Measurements from ENCODE around the gene CAMTA2. TPM values are rescaled to one million over a fixed set of nuclear protein-coding genes. Genes with fewer than 3 reads are reported as not detected.

Gene CAMTA2
- total RNA-seq, 1 donor from 2014 or later, result 0.34 TPM

DNA sequence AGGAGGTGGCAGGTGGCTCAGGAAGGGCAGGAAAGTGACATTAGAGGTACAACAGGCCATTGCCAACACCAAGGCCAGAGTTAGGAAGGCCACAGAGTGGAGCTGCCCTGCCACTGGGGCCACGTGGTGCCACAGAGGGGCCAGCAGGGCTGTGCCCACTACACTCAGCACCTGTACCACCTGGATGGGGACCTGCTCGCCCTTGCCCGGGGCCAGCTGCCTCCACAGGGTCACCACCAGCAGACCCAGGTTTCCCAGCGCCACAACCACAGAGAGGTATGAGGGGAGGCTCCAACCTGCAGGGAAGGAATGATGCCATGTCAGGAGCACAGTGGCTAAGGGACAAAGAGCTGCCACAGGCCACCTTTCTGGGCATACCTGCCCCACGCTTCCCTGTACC lies 46.6 kb upstream of the CAMTA2 start:
- Mint-ChIP-seq H3K27ac (no peak overlapping the region), H3K4me1 (peaks cover 3% of the 10 kb centered on the region), H3K36me3 (no peaks in the 10 kb centered on the region), H3K9me3 (no peaks in the 10 kb centered on the region), H3K27me3 (ENCODE audit: insufficient read depth, low read depth) (peaks cover 31% of the 10 kb centered on the region), H3K4me3 (no peak overlapping the region)
- Histone ChIP-seq H3K4me3 (no peak overlapping the region), H3K27me3 (peaks cover 58% of the 10 kb centered on the region), H3K27ac (no peak overlapping the region), H4K20me1 (ENCODE audit: low read depth) (no peaks in the 10 kb centered on the region), H3K4me1 (no peaks in the 10 kb centered on the region), H3K4me2 (no peak overlapping the region), H2AFZ (replicated peaks) (no peak overlapping the region), H3K9me3 (ENCODE audit: low read depth) (no peaks in the 10 kb centered on the region), H3K79me2 (ENCODE audit: low read depth) (no peaks in the 10 kb centered on the region), H3K36me3 (no peaks in the 10 kb centered on the region), H3F3A (ENCODE audit: low read depth) (no peaks in the 10 kb centered on the region), H3K9ac (no peak overlapping the region)
- no peak for DNase-seq (ENCODE audit: low spot score)
- TF ChIP-seq EZH2phosphoT487 (IDR thresholded peaks at IDR 0.05) (no peak), EZH2 (IDR thresholded peaks at IDR 0.05) (no peak)
- TF ChIP-seq, protein P1, sequence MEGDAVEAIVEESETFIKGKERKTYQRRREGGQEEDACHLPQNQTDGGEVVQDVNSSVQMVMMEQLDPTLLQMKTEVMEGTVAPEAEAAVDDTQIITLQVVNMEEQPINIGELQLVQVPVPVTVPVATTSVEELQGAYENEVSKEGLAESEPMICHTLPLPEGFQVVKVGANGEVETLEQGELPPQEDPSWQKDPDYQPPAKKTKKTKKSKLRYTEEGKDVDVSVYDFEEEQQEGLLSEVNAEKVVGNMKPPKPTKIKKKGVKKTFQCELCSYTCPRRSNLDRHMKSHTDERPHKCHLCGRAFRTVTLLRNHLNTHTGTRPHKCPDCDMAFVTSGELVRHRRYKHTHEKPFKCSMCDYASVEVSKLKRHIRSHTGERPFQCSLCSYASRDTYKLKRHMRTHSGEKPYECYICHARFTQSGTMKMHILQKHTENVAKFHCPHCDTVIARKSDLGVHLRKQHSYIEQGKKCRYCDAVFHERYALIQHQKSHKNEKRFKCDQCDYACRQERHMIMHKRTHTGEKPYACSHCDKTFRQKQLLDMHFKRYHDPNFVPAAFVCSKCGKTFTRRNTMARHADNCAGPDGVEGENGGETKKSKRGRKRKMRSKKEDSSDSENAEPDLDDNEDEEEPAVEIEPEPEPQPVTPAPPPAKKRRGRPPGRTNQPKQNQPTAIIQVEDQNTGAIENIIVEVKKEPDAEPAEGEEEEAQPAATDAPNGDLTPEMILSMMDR (IDR thresholded peaks at IDR 0.05), result no peak

DNA sequence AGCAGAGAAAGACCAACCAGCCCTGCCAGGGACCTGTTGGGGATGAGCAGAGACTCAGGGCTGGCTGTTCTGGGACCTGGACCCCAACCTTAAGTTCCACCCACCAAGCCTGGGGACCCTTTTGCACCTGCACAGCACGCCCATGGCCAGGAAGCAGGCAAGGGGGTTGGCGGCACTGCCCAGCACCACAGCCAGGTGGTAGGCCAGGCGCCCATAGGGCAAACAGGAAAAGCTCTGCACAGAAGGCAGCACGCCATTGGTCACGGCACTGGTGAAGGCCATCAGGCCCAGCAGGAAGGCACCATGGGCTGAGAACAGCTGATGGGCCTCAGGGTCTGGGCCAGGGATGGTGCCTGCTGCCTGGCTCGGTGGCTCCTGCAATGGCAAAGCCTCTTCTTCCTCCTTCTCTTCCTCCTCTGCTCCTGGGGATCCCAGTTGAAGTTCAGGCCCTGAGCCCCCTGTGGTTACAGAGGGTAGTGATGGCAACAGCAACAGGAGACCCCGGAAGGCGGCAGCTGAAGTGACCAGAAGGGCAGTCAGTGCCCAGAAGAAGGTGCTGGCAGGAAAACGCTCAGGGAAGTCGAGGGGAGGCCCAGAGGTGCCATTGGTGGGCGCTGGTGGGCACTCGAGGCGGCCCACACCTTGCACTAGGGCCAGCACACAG lies 46.0 kb upstream of the CAMTA2 start:
- H3K79me2 ChIP-seq (ENCODE audit: low read depth), result no peaks in the 10 kb centered on the region
- H3K9me3 Mint-ChIP-seq, result no peaks in the 10 kb centered on the region
- H3K4me2 ChIP-seq, result no peak overlapping the region
- H4K20me1 ChIP-seq (ENCODE audit: low read depth), result no peaks in the 10 kb centered on the region
- H3K4me1 Mint-ChIP-seq, result peaks cover 3% of the 10 kb centered on the region
- no peak overlapping the region for H3K4me3 ChIP-seq
- no peaks in the 10 kb centered on the region for H3K36me3 Mint-ChIP-seq
- DNase-seq (ENCODE audit: low spot score), result no peak
- TF ChIP-seq, protein P1 (IDR thresholded peaks at IDR 0.05), result no peak
- TF ChIP-seq EZH2phosphoT487 (IDR thresholded peaks at IDR 0.05), result no peak
- TF ChIP-seq EZH2 (IDR thresholded peaks at IDR 0.05), result no peak
- no peak overlapping the region for H3K9ac ChIP-seq
- no peak overlapping the region for H3K4me3 Mint-ChIP-seq
- peaks cover 31% of the 10 kb centered on the region for H3K27me3 Mint-ChIP-seq (ENCODE audit: insufficient read depth, low read depth)
- no peaks in the 10 kb centered on the region for H3K9me3 ChIP-seq (ENCODE audit: low read depth)
- no peak overlapping the region for H3K27ac ChIP-seq
- no peaks in the 10 kb centered on the region for H3K36me3 ChIP-seq
- H3K27me3 ChIP-seq, result peaks cover 58% of the 10 kb centered on the region
- no peak overlapping the region for H3K27ac Mint-ChIP-seq
- no peak overlapping the region for H2AFZ ChIP-seq (replicated peaks)
- H3K4me1 ChIP-seq, result no peaks in the 10 kb centered on the region
- no peaks in the 10 kb centered on the region for H3F3A ChIP-seq (ENCODE audit: low read depth)

DNA sequence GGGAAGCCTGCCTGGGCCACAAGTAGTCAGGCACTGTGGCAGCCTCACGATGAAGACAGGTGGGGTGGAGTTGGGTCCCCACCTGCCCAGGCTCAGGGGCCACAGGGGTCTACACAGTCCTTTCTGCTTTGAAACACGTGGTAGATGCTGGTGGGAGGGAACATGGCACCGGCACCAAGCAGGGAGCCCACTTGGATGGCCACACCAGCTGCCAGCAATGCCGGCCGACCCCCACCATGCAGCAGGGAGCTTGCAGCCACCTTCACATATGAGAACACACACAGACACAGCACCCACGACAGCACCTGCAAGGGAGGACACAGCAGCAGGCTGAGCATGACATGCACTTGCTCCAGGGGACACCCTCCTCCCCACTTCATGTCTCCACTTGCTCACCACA lies 45.4 kb upstream of the CAMTA2 start:
- H3K4me3 Mint-ChIP-seq, result no peak overlapping the region
- H3K4me1 Mint-ChIP-seq, result peaks cover 3% of the 10 kb centered on the region
- no peaks in the 10 kb centered on the region for H3K4me1 ChIP-seq
- no peaks in the 10 kb centered on the region for H3K9me3 ChIP-seq (ENCODE audit: low read depth)
- H4K20me1 ChIP-seq (ENCODE audit: low read depth), result no peaks in the 10 kb centered on the region
- no peak overlapping the region for H2AFZ ChIP-seq (replicated peaks)
- H3F3A ChIP-seq (ENCODE audit: low read depth), result no peaks in the 10 kb centered on the region
- H3K27me3 Mint-ChIP-seq (ENCODE audit: insufficient read depth, low read depth), result peaks cover 31% of the 10 kb centered on the region
- H3K4me3 ChIP-seq, result no peak overlapping the region
- no peaks in the 10 kb centered on the region for H3K79me2 ChIP-seq (ENCODE audit: low read depth)
- no peak overlapping the region for H3K27ac Mint-ChIP-seq
- no peak overlapping the region for H3K9ac ChIP-seq
- TF ChIP-seq EZH2phosphoT487 (IDR thresholded peaks at IDR 0.05) (no peak), EZH2 (IDR thresholded peaks at IDR 0.05) (no peak)
- TF ChIP-seq, protein P1 (IDR thresholded peaks at IDR 0.05), result no peak
- no peaks in the 10 kb centered on the region for H3K36me3 ChIP-seq
- no peaks in the 10 kb centered on the region for H3K9me3 Mint-ChIP-seq
- H3K36me3 Mint-ChIP-seq, result no peaks in the 10 kb centered on the region
- H3K27ac ChIP-seq, result no peak overlapping the region
- no peak overlapping the region for H3K4me2 ChIP-seq
- peaks cover 58% of the 10 kb centered on the region for H3K27me3 ChIP-seq
- DNase-seq (ENCODE audit: low spot score), result no peak

Data from neural progenitor cell (in vitro differentiated cells).